IMR-90 (cell line): ENCODE measurements around the gene CDH22. TPM values are rescaled to one million over a fixed set of nuclear protein-coding genes. Genes with fewer than 3 reads are reported as not detected.

ENCODE experiments used
- ATAC-seq: fragments of 200-7000 bp; cut with Tn5 transposase; 2 replicates; pipeline ENCODE4 v1.9.1; 2020; ENCODE audit warnings: low read depth, mild to moderate bottlenecking, moderate library complexity
- BruUV-seq: library from RNA; stranded (reverse); fragments of 400-500 nt; replicated peaks from 2 replicates; lab custom pipeline; 2021; lab: Mats Ljungman, UMichigan
- CTCF ChIA-PET: fragments of 300-600 bp; formaldehyde crosslinking; extraction: SDS; loops from one replicate; lab custom pipeline; 2021; ENCODE audit warnings: antibody characterized with exemption; lab: Yijun Ruan, JAX
- POLR2A ChIA-PET: fragments of 300-600 bp; sonication (Branson Sonifier 250); formaldehyde crosslinking; loops from one replicate; lab custom pipeline; 2022; ENCODE audit warnings: antibody characterized with exemption; ENCODE audit not compliant: unreplicated experiment; lab: Charles Lee
- DNase-seq: peaks from one replicate; pipeline ENCODE4 v3.0.0; 2013
- H2AFZ ChIP-seq: replicated peaks from 2 replicates; pipeline ENCODE3; 2013; ENCODE audit warnings: low read length, mild to moderate bottlenecking; ENCODE audit not compliant: poor library complexity
- H2AK5ac ChIP-seq: 2 replicates; pipeline ENCODE4 v1.6.1; 2013; ENCODE audit warnings: low read depth, low read length, inconsistent platforms
- H2AK9ac ChIP-seq: replicated peaks from 2 replicates; pipeline ENCODE3; 2013; ENCODE audit warnings: mild to moderate bottlenecking, low read depth, low read length, moderate library complexity; ENCODE audit not compliant: poor library complexity
- H2BK120ac ChIP-seq: 2 replicates; pipeline ENCODE4 v1.6.1; 2013; ENCODE audit warnings: low read depth, low read length, inconsistent platforms
- H2BK15ac ChIP-seq: 3 replicates; pipeline ENCODE4 v1.6.1; 2013; ENCODE audit warnings: low read depth, low read length, inconsistent platforms
- H2BK20ac ChIP-seq: 2 replicates; pipeline ENCODE4 v1.6.1; 2013; ENCODE audit warnings: low read depth, mild to moderate bottlenecking, inconsistent platforms, low read length, moderate library complexity
- H2BK5ac ChIP-seq: 2 replicates; pipeline ENCODE4 v1.6.1; 2013; ENCODE audit warnings: mild to moderate bottlenecking, low read depth, low read length, inconsistent platforms; ENCODE audit not compliant: poor library complexity, severe bottlenecking
- H3K14ac ChIP-seq: replicated peaks from 2 replicates; pipeline ENCODE4 v1.6.1; 2013; ENCODE audit warnings: low read depth, low read length, inconsistent platforms
- H3K18ac ChIP-seq: 2 replicates; pipeline ENCODE4 v1.6.1; 2013; ENCODE audit warnings: low read depth, low read length, control low read depth
- H3K23ac ChIP-seq: 2 replicates; pipeline ENCODE4 v1.6.1; 2013; ENCODE audit warnings: low read depth, low read length, inconsistent platforms
- H3K27ac ChIP-seq: 2 replicates; pipeline ENCODE4 v1.5.1; 2013; ENCODE audit warnings: mild to moderate bottlenecking, control low read depth, low read length; ENCODE audit not compliant: insufficient read depth
- H3K27me3 ChIP-seq: 2 replicates; pipeline ENCODE4 v1.6.1; 2013; ENCODE audit warnings: low read length; ENCODE audit not compliant: control insufficient read depth, insufficient read depth
- H3K36me3 ChIP-seq: 2 replicates; pipeline ENCODE4 v1.6.1; 2013; ENCODE audit warnings: low read length, mixed read lengths; ENCODE audit not compliant: control insufficient read depth, insufficient read depth
- H3K4ac ChIP-seq: 2 replicates; pipeline ENCODE4 v1.6.1; 2013; ENCODE audit warnings: low read depth, low read length, inconsistent platforms
- H3K4me1 ChIP-seq: 2 replicates; pipeline ENCODE4 v1.6.1; 2013; ENCODE audit warnings: low read length, mixed read lengths; ENCODE audit not compliant: control insufficient read depth, insufficient read depth
- H3K4me2 ChIP-seq: 2 replicates; pipeline ENCODE4 v1.6.1; 2013; ENCODE audit warnings: low read depth, mild to moderate bottlenecking, control low read depth, low read length, moderate library complexity
- H3K4me3 ChIP-seq: 2 replicates; pipeline ENCODE4 v1.5.1; 2013; ENCODE audit warnings: low read depth, mild to moderate bottlenecking, control low read depth, low read length, moderate library complexity; ENCODE audit not compliant: insufficient read depth
- H3K56ac ChIP-seq: 2 replicates; pipeline ENCODE4 v1.6.1; 2013; ENCODE audit warnings: low read length, inconsistent platforms; ENCODE audit not compliant: insufficient read depth; ENCODE audit errors: extremely low read depth
- H3K79me1 ChIP-seq, 2 experiments: 2 replicates each; pipeline ENCODE4 v1.6.1; 2013; ENCODE audit warnings: low read length in 2 of 2, inconsistent platforms in 1 of 2, low read depth in 1 of 2
- H3K9ac ChIP-seq: 2 replicates; pipeline ENCODE4 v1.6.1; 2013; ENCODE audit warnings: low read depth, low read length, control low read depth
- H3K9me1 ChIP-seq: 2 replicates; pipeline ENCODE4 v1.6.1; 2013; ENCODE audit warnings: low read length, inconsistent platforms; ENCODE audit not compliant: insufficient read depth
- H3K9me3 ChIP-seq: 2 replicates; pipeline ENCODE4 v1.6.1; 2013; ENCODE audit warnings: low read length; ENCODE audit not compliant: control insufficient read depth, insufficient read depth
- H4K20me1 ChIP-seq: 2 replicates; pipeline ENCODE4 v1.6.1; 2013; ENCODE audit warnings: low read length, inconsistent platforms; ENCODE audit not compliant: insufficient read depth
- H4K5ac ChIP-seq: 2 replicates; pipeline ENCODE4 v1.6.1; 2013; ENCODE audit warnings: mild to moderate bottlenecking, low read depth, low read length, control low read depth
- H4K8ac ChIP-seq, 2 experiments: 2 replicates each; pipeline ENCODE4 v1.6.1; 2013; ENCODE audit warnings: low read depth in 2 of 2, low read length in 2 of 2, control low read depth in 1 of 2, inconsistent platforms in 1 of 2
- H4K91ac ChIP-seq: 2 replicates; pipeline ENCODE4 v1.6.1; 2013; ENCODE audit warnings: low read depth, low read length, inconsistent platforms; ENCODE audit not compliant: insufficient read depth
- BHLHE40 ChIP-seq: fragments of 150-350 bp; IDR thresholded peaks from 2 replicates; pipeline ENCODE4 v1.6.1; 2016; ENCODE audit warnings: mild to moderate bottlenecking, low read depth, low read length
- CEBPB ChIP-seq: IDR thresholded peaks from 2 replicates; pipeline ENCODE4 v1.6.1; 2012; ENCODE audit warnings: low read depth, low read length, improper control_type of control experiment
- CHD1 ChIP-seq: IDR thresholded peaks from 2 replicates; pipeline ENCODE4 v1.6.1; 2012; ENCODE audit warnings: low read depth, low read length, improper control_type of control experiment
- ELK1 ChIP-seq: fragments of 150-350 bp; IDR thresholded peaks from 2 replicates; pipeline ENCODE4 v1.6.1; 2016; ENCODE audit warnings: low read depth, mild to moderate bottlenecking, low read length, moderate library complexity, borderline replicate concordance
- FOS ChIP-seq: fragments of 150-350 bp; IDR thresholded peaks from 2 replicates; pipeline ENCODE4 v1.6.1; 2016; ENCODE audit warnings: low read depth, low read length
- MAFK ChIP-seq: IDR thresholded peaks from 2 replicates; pipeline ENCODE4 v1.6.1; 2012; ENCODE audit warnings: low read depth, low read length, improper control_type of control experiment
- MAZ ChIP-seq: IDR thresholded peaks from 2 replicates; pipeline ENCODE4 v1.6.1; 2012; ENCODE audit warnings: low read depth, mild to moderate bottlenecking, low read length, improper control_type of control experiment, moderate library complexity, borderline replicate concordance
- NFE2L2 ChIP-seq: fragments of 150-350 bp; IDR thresholded peaks from 2 replicates; pipeline ENCODE4 v1.6.1; 2016; ENCODE audit warnings: low read depth, mild to moderate bottlenecking, low read length
- RFX5 ChIP-seq: IDR thresholded peaks from 2 replicates; pipeline ENCODE4 v1.8.0; 2012; ENCODE audit warnings: low read depth, mild to moderate bottlenecking, low read length, moderate library complexity
- SMC3 ChIP-seq: fragments of 150-350 bp; IDR thresholded peaks from 2 replicates; pipeline ENCODE4 v1.6.1; 2016; ENCODE audit warnings: low read depth, mild to moderate bottlenecking, antibody characterized with exemption, low read length, moderate library complexity
- USF2 ChIP-seq: fragments of 150-350 bp; IDR thresholded peaks from 2 replicates; pipeline ENCODE4 v1.6.1; 2017; ENCODE audit warnings: mild to moderate bottlenecking, antibody characterized with exemption, low read length, low read depth
- WGBS, 2 experiments: methylation state at CpG; one replicate each; pipeline versions ENCODE4 v1.1.5 to v1.1.7; 2013; ENCODE audit warnings: missing lambda C conversion rate in 2 of 2; ENCODE audit not compliant: insufficient read length in 1 of 2; ENCODE audit errors: extremely low coverage in 2 of 2; 5-methylcytosine and 5-hydroxymethylcytosine counted together
- dilution Hi-C: fragments of 300-500 bp; cut with HindIII; formaldehyde crosslinking; loops from one replicate; pipeline ENCODE4 v1.14.3; 2018; ENCODE audit warnings: low sequenced_read_pairs; ENCODE audit not compliant: unreplicated experiment
- in situ Hi-C: fragments of 300-500 bp; cut with MboI; formaldehyde crosslinking; loops from 3 replicates; pipeline ENCODE4 v1.14.3; 2019; ENCODE audit warnings: low sequenced_read_pairs, inconsistent platforms, mixed read lengths
- intact Hi-C: fragments of 100-400 bp; cut with micrococcal nuclease; formaldehyde crosslinking; loops from 2 replicates; pipeline ENCODE4 v1.10.0; 2022
- polyA plus RNA-seq, 3 experiments: library from polyadenylated mRNA; depleted of rRNA; stranded (reverse); fragments of >200 nt; gene quantifications; 2 replicates each; pipeline ENCODE4 v1.2.3, GENCODE V29; 2012; ENCODE audit warnings: low replicate concordance in 1 of 3
- total RNA-seq: library from RNA; depleted of rRNA; stranded (reverse); fragments of >200 nt; gene quantifications from 2 replicates; pipeline ENCODE4 v1.2.3, GENCODE V29; 2012

Gene CDH22
- total and polyA plus RNA-seq, 2 of the 4 experiments (the other 2 are of a cell fraction): not detected

GRCh38 chr20:46232539-46232938 is 75.8 kb downstream of the CDH22 start:
- Histone ChIP-seq H4K20me1 (no peaks in the 10 kb centered on the region), H2BK15ac (no peak overlapping the region), H2AK5ac (no peak overlapping the region), H3K4ac (no peak overlapping the region), H2BK5ac (no peak overlapping the region), H2AK9ac (no peak overlapping the region), H3K79me1 (no peaks in the 10 kb centered on the region), H3K9me1 (no peaks in the 10 kb centered on the region), H3K9me3 (no peaks in the 10 kb centered on the region), H3K23ac (no peak overlapping the region), H3K56ac (no peak overlapping the region), H4K5ac (no peak overlapping the region), H3K4me3 (no peak overlapping the region), H3K18ac (no peak overlapping the region), H2BK20ac (no peak overlapping the region), H3K4me1 (no peaks in the 10 kb centered on the region), H3K14ac (no peak overlapping the region), H3K27me3 (peaks cover 1% of the 10 kb centered on the region), H3K27ac (no peak overlapping the region), H3K4me2 (no peak overlapping the region), H2BK120ac (no peak overlapping the region), H3K9ac (no peak overlapping the region), H2AFZ (no peak overlapping the region), H4K8ac (no peak overlapping the region), H4K91ac (no peak overlapping the region), H3K36me3 (no peaks in the 10 kb centered on the region)
- DNase-seq (no peak), ATAC-seq (no peak)
- ChIA-PET POLR2A (no interaction called here), CTCF (no interaction called here)
- no TSS peak for BruUV-seq
- intact Hi-C loops: no loop called here
- dilution Hi-C loops: no loop called here
- WGBS, 2 experiments: no CpG with 5 or more reads among the region's 4 CpGs
- in situ Hi-C loops: no loop called here
- TF ChIP-seq USF2 (no peak), NFE2L2 (no peak), RFX5 (no peak), CEBPB (no peak), ELK1 (no peak), SMC3 (no peak), MAZ (no peak), MAFK (no peak), CHD1 (no peak), FOS (no peak), BHLHE40 (no peak)
